ENCODE measurements around the gene CDK16. TPM values are rescaled to one million over a fixed set of nuclear protein-coding genes. Genes with fewer than 3 reads are reported as not detected.

Gene CDK16
- total and polyA plus RNA-seq, 2 donors (not counting 3 experiments of a cell fraction or from before 2014, with no cell fraction given): 99.9 to 149 TPM

DNA sequence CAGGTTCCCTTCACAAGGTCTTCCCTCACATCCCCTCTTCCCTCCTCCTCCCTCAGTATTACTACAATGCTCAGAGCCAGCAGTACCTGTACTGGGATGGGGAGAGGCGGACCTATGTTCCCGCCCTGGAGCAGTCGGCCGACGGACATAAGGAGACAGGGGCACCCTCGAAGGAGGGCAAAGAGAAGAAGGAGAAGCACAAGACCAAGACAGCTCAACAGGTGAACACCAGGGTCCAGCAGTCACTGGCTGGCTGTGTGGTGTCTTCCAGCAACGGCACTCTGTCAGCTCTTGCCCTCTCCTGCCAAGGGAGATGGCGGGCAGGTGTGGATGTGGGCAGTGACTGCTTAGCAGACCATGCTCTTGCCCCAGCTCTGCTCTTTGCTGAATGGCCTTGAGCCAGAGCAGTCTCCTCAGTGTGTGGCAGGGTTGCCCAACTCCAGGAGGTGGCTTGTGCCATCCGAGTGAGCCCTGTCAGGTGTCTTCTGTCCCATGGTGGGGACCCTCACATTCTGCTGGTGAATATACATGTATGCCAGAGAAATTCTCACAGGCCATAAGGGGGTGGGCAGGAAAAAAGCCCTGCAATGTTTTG, 36.3 kb upstream of the CDK16 start:
- no peak for FAIRE-seq
- dilution Hi-C loops (cut with MboI; ENCODE audit: extremely low pct_ligation_motif_present, low sequenced_read_pairs): no loop called here
- intact Hi-C loops (cut with micrococcal nuclease): no loop called here

More for the DNA sequence above, 36.3 kb upstream of the CDK16 start:
- no peaks in the 10 kb centered on the region for H3K79me2 ChIP-seq (ENCODE audit: control insufficient read depth, insufficient read depth, low read length)
- ChIA-PET POLR2A (no interaction called here), CTCF (no interaction called here)
- BruUV-seq (replicated peaks): no TSS peak
- TF ChIP-seq JUN (IDR thresholded peaks at IDR 0.05; ENCODE audit: borderline replicate concordance, insufficient read depth, insufficient read length, low read depth): no peak
- TF ChIP-seq POLR2A (IDR thresholded peaks at IDR 0.05; ENCODE audit: low read depth, low read length): no peak
- TF ChIP-seq POLR2AphosphoS5 (IDR thresholded peaks at IDR 0.05; ENCODE audit: insufficient read depth, low read depth, low read length): no peak
- no peak for TF ChIP-seq GATA2 (IDR thresholded peaks at IDR 0.05; ENCODE audit: insufficient read depth, insufficient read length, low read depth, low read length)
- TF ChIP-seq, protein P1, sequence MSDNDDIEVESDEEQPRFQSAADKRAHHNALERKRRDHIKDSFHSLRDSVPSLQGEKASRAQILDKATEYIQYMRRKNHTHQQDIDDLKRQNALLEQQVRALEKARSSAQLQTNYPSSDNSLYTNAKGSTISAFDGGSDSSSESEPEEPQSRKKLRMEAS (IDR thresholded peaks at IDR 0.05; ENCODE audit: insufficient read depth, insufficient read length): no peak
- TF ChIP-seq CTCF (IDR thresholded peaks at IDR 0.05; ENCODE audit: extremely low read depth in 1 of 2, insufficient read depth in 1 of 2, low read depth in 1 of 2, low read length in 2 of 2): no peak
- TF ChIP-seq FOS (IDR thresholded peaks at IDR 0.05; ENCODE audit: borderline replicate concordance, insufficient read depth, low read length): no peak
- TF ChIP-seq EZH2 (IDR thresholded peaks at IDR 0.05; ENCODE audit: borderline replicate concordance, low read depth, low read length, severe bottlenecking): no peak
- no peak for TF ChIP-seq MYC (IDR thresholded peaks at IDR 0.05; ENCODE audit: low read depth, low read length)
- no peaks in the 10 kb centered on the region for H4K20me1 ChIP-seq (replicated peaks; ENCODE audit: control insufficient read depth, extremely low read depth, insufficient read depth, low read length)
- no peaks in the 10 kb centered on the region for H3K9me3 ChIP-seq (replicated peaks; ENCODE audit: control insufficient read depth, insufficient read depth, low read length)
- no peak overlapping the region for H3K4me3 ChIP-seq (replicated peaks in 1 of 3; ENCODE audit: insufficient read depth in 1 of 3, low read depth in 1 of 3, low read length in 3 of 3)
- no peak overlapping the region for H2AFZ ChIP-seq (ENCODE audit: low read depth, low read length)
- no peaks in the 10 kb centered on the region for H3K9me1 ChIP-seq (replicated peaks; ENCODE audit: control insufficient read depth, extremely low read depth, insufficient read depth, low read length)
- no peak for DNase-seq (ENCODE audit: low read depth, low spot score)
- no peaks in the 10 kb centered on the region for H3K27me3 ChIP-seq (ENCODE audit: control insufficient read depth in 2 of 2, insufficient read depth in 2 of 2, low read length in 2 of 2)
- no peak overlapping the region for H3K27ac ChIP-seq (ENCODE audit: insufficient read depth, low read depth, low read length)
- H3K9ac ChIP-seq (replicated peaks; ENCODE audit: extremely low read depth, insufficient read depth, low read length): no peak overlapping the region
- H3K4me2 ChIP-seq (ENCODE audit: insufficient read depth, low read length): no peak overlapping the region
- no peaks in the 10 kb centered on the region for H3K4me1 ChIP-seq (ENCODE audit: control insufficient read depth, extremely low read depth, insufficient read depth, low read length)
- peaks cover 0 to 44% of the 10 kb centered on the region in 2 experiments for H3K36me3 ChIP-seq (ENCODE audit: control insufficient read depth in 2 of 2, extremely low read depth in 1 of 2, insufficient read depth in 2 of 2, low read length in 2 of 2)

Measured in endothelial cell of umbilical vein (primary cell).